Endothelial cell of umbilical vein (primary cell): ENCODE results near the gene ARRDC1. TPM values are rescaled to one million over a fixed set of nuclear protein-coding genes. Genes with fewer than 3 reads are reported as not detected.

Experiments used
- Bru-seq: library from RNA; stranded (reverse); fragments of 400-500 nt; gene quantifications from one replicate; lab custom pipeline; 2021; lab: Mats Ljungman, UMichigan
- BruChase-seq, 2 experiments: library from RNA; stranded (reverse); fragments of 400-500 nt; gene quantifications; one replicate each; lab custom pipeline; 2021; lab: Mats Ljungman, UMichigan
- BruUV-seq: library from RNA; stranded (reverse); fragments of 400-500 nt; replicated peaks from 2 replicates; lab custom pipeline; 2021; lab: Mats Ljungman, UMichigan
- CTCF ChIA-PET: fragments of 300-600, 350-600 bp; sonication (Branson Sonifier 250); formaldehyde crosslinking; loops from one replicate; lab custom pipeline; 2021; ENCODE audit warnings: antibody characterized with exemption, inconsistent platforms; lab: Charles Lee
- POLR2A ChIA-PET: fragments of 300-600, 350-600 bp; sonication (Branson Sonifier 250); formaldehyde crosslinking; loops from one replicate; lab custom pipeline; 2021; ENCODE audit warnings: antibody characterized with exemption, inconsistent platforms; lab: Charles Lee
- DNase-seq: peaks from one replicate; pipeline ENCODE4 v3.0.0-alpha.2; 2011; ENCODE audit warnings: low read depth, low spot score
- FAIRE-seq: peaks from 2 replicates; lab custom pipeline; 2011; peaks lifted over from hg19 to GRCh38; lab: Jason Lieb, UNC
- H2AFZ ChIP-seq: 2 replicates; pipeline ENCODE4 v1.6.0; 2012; ENCODE audit warnings: low read depth, low read length, control low read depth, inconsistent platforms
- H3K27ac ChIP-seq: 2 replicates; pipeline ENCODE4 v1.5.1; 2011; ENCODE audit warnings: low read depth, mild to moderate bottlenecking, control low read depth, low read length, moderate library complexity; ENCODE audit not compliant: insufficient read depth
- H3K27me3 ChIP-seq, 2 experiments: 2 replicates each; pipeline versions ENCODE4 v1.6.0 to v1.6.1; 2011; ENCODE audit warnings: low read length in 2 of 2, mixed read lengths in 1 of 2; ENCODE audit not compliant: control insufficient read depth in 2 of 2, insufficient read depth in 2 of 2
- H3K36me3 ChIP-seq, 2 experiments: 2 replicates in 1 of 2; 3 replicates in 1 of 2; pipeline ENCODE4 v1.5.1; 2011; ENCODE audit warnings: low read length in 2 of 2, mild to moderate bottlenecking in 1 of 2, moderate library complexity in 1 of 2; ENCODE audit not compliant: control insufficient read depth in 2 of 2, insufficient read depth in 2 of 2; ENCODE audit errors: extremely low read depth in 1 of 2
- H3K4me1 ChIP-seq: 3 replicates; pipeline ENCODE4 v1.5.1; 2011; ENCODE audit warnings: mild to moderate bottlenecking, low read length; ENCODE audit not compliant: control insufficient read depth, insufficient read depth; ENCODE audit errors: extremely low read depth
- H3K4me2 ChIP-seq: 2 replicates; pipeline ENCODE4 v1.6.1; 2011; ENCODE audit warnings: low read length, control low read depth, mixed read lengths; ENCODE audit not compliant: insufficient read depth
- H3K4me3 ChIP-seq, 3 experiments: fragments of 200-600 bp in 1 of 3; sonication (generic), shearing (Covaris generic) in 1 of 3; replicated peaks in 1 of 3; 2 replicates each; pipeline ENCODE4 v1.5.1; 2011 to 2016; ENCODE audit warnings: control low read depth in 3 of 3, low read length in 3 of 3, mild to moderate bottlenecking in 2 of 3, inconsistent platforms in 1 of 3, low read depth in 1 of 3, moderate library complexity in 1 of 3; ENCODE audit not compliant: insufficient read depth in 1 of 3
- H3K79me2 ChIP-seq: 2 replicates; pipeline ENCODE4 v1.6.0; 2012; ENCODE audit warnings: low read length, inconsistent platforms; ENCODE audit not compliant: control insufficient read depth, insufficient read depth
- H3K9ac ChIP-seq: replicated peaks from 2 replicates; pipeline ENCODE3; 2011; ENCODE audit warnings: low read length, control low read depth; ENCODE audit not compliant: insufficient read depth; ENCODE audit errors: extremely low read depth
- H3K9me1 ChIP-seq: replicated peaks from 3 replicates; pipeline ENCODE4 v1.6.0; 2011; ENCODE audit warnings: mild to moderate bottlenecking, low read length; ENCODE audit not compliant: control insufficient read depth, insufficient read depth; ENCODE audit errors: extremely low read depth
- H3K9me3 ChIP-seq: replicated peaks from 2 replicates; pipeline ENCODE4 v1.5.1; 2012; ENCODE audit warnings: low read length, inconsistent platforms; ENCODE audit not compliant: control insufficient read depth, insufficient read depth
- H4K20me1 ChIP-seq: replicated peaks from 2 replicates; pipeline ENCODE3; 2011; ENCODE audit warnings: mild to moderate bottlenecking, low read length; ENCODE audit not compliant: control insufficient read depth, insufficient read depth; ENCODE audit errors: extremely low read depth
- CTCF ChIP-seq, 2 donors: IDR thresholded peaks; 1 replicate in 1 of 2; 2 replicates in 1 of 2; pipeline ENCODE4 v1.5.1; 2011; ENCODE audit warnings: low read length in 2 of 2, mild to moderate bottlenecking in 2 of 2, moderate library complexity in 2 of 2, control low read depth in 1 of 2, inconsistent platforms in 1 of 2, low read depth in 1 of 2; ENCODE audit not compliant: insufficient read depth in 1 of 2; ENCODE audit errors: extremely low read depth in 1 of 2
- POLR2AphosphoS5 ChIP-seq: IDR thresholded peaks from 2 replicates; pipeline ENCODE4 v1.6.1; 2012; ENCODE audit warnings: low read depth, mild to moderate bottlenecking, control low read depth, low read length, moderate library complexity; ENCODE audit not compliant: insufficient read depth
- dilution Hi-C: fragments of 300-500 bp; cut with MboI; formaldehyde crosslinking; loops from one replicate; pipeline ENCODE4 v1.15.0; 2019; ENCODE audit warnings: low sequenced_read_pairs; ENCODE audit not compliant: extremely low pct_ligation_motif_present
- intact Hi-C: fragments of 100-400 bp; cut with micrococcal nuclease; formaldehyde crosslinking; loops from one replicate; pipeline ENCODE4 v1.10.0; 2022
- long read RNA-seq: library from polyadenylated mRNA; stranded (forward); transcript quantifications from one replicate; pipeline ENCODE4 v2.0.0, GENCODE V29; 2021
- polyA minus RNA-seq, 3 experiments: library from RNA; depleted of rRNA, polyadenylated mRNA; stranded (reverse); fragments of >200 nt; gene quantifications; 1 replicate in 1 of 3; 2 replicates in 2 of 3; pipeline ENCODE4 v1.2.3, GENCODE V29; 2011
- polyA plus RNA-seq, 4 experiments: library from polyadenylated mRNA; depleted of rRNA in 3 of 4; stranded (reverse) in 3 of 4; unstranded in 1 of 4; fragments of >200 nt; gene quantifications; 2 replicates each; pipeline versions ENCODE4 v1.2.1 to v1.2.3, GENCODE V29; 2011 to 2012; ENCODE audit warnings: missing spikeins in 1 of 4
- total RNA-seq: library from RNA; stranded (reverse); gene quantifications from 2 replicates; pipeline ENCODE4 v1.2.3, GENCODE V29; 2021

The ARRDC1 gene
- 21.5 and 22.5 TPM in 2 replicates for total RNA-seq
- polyA plus RNA-seq, result 51.0 and 64.3 TPM in 2 replicates
- 22.6 and 30.4 TPM in 2 replicates for polyA plus RNA-seq (2011; cell fraction: cytosol; rRNA removed)
- polyA plus RNA-seq (2011; cell fraction: nucleus; rRNA removed), result 130 and 153 TPM in 2 replicates
- 20.9 and 28.6 TPM in 2 replicates for polyA plus RNA-seq (2012)
- 24.6 and 25.7 TPM in 2 replicates for polyA minus RNA-seq
- polyA minus RNA-seq (2011; cell fraction: cytosol; rRNA and poly(A)+ RNA removed), result 48.2 TPM
- polyA minus RNA-seq (2011; cell fraction: nucleus; rRNA and poly(A)+ RNA removed), result 35.8 and 48.0 TPM in 2 replicates
- percentile 43 among the genes with signal in this experiment for Bru-seq, nascent RNA
- percentile 65 among the genes with signal in this experiment for BruChase-seq, experiment 1, labeled RNA remaining after a 6-hour chase
- percentile 52 among the genes with signal in this experiment for BruChase-seq, experiment 2, labeled RNA remaining after a 2-hour chase
- long read RNA-seq, transcript ARRDC1-201 (8 exons, 1,586 nt), result major isoform, 31 of 64 reads
- long read RNA-seq, partial matches to known transcripts, result 22 of 64 reads
- long read RNA-seq, other reads (novel, unspliced or antisense), result 11 of 64 reads

- FAIRE-seq (peak; percentile 86), DNase-seq (peak; percentile 84)
- intact Hi-C loops, result loop anchor here (1.0 kb wide), 3 partner anchors 13 to 26 kb away; partner anchors contain the start of gene ZMYND19
- TF ChIP-seq CTCF (IDR thresholded peaks at IDR 0.05; ENCODE audit: extremely low read depth in 1 of 2, insufficient read depth in 1 of 2, low read depth in 1 of 2, low read length in 2 of 2) (no peak), POLR2AphosphoS5 (peak; percentile 42)
- Histone ChIP-seq H3K27ac (peak within 1 kb of the TSS; percentile 48), H3K4me2 (peak within 1 kb of the TSS; percentile 68), H3K9me1 (no peaks in the 10 kb centered on the region), H3K79me2 (no peaks in the 10 kb centered on the region), H3K9me3 (no peaks in the 10 kb centered on the region), H3K27me3 (no peaks in the 10 kb centered on the region), H3K4me3 (peak within 1 kb of the TSS; percentile 34 to 89 (median 62)), H4K20me1 (no peaks in the 10 kb centered on the region), H3K4me1 (peaks cover 5% of the 10 kb centered on the region), H2AFZ (peak within 1 kb of the TSS; percentile 94), H3K36me3 (no peaks in the 10 kb centered on the region), H3K9ac (peak within 1 kb of the TSS; percentile 66)
- CTCF ChIA-PET, result interaction anchor here (0.6 to 1.2 kb wide), 5 partner anchors 9 to 89 kb away, joined by 3 to 4 read pairs (median 4); partner anchors contain the start of genes EHMT1 and ZMYND19
- POLR2A ChIA-PET, result interaction anchor here (0.6 kb wide), 1 partner anchor 29 kb away, joined by 3 read pairs; no protein-coding TSS in a partner anchor
- dilution Hi-C loops, result no loop called here
- BruUV-seq, result no TSS peak
Observed at GRCh38 chr9:137605121-137606004, at the start of gene ARRDC1. ARRDC1 (plus strand) TSS chr9:137605686; CDS start chr9:137605718, 32 bp downstream.
